Measurements from ENCODE around the gene METTL23. TPM values are rescaled to one million over a fixed set of nuclear protein-coding genes. Genes with fewer than 3 reads are reported as not detected.
"Not testable (repeated sequence)": the region's sequence is repeated elsewhere in the genome, so short reads cannot be mapped to it uniquely, and the experiment has no call there.

The METTL23 gene
- total and polyA plus RNA-seq, 12 donors: 18.0 to 41.8 (median 24.7) TPM

GRCh38 chr17:76725580-76726230 lies 934 bp upstream of the METTL23 start:
- 1 to 2% methylated on average over 38 of the region's 38 CpGs for WGBS, 2 donors
- intact Hi-C loops (cut with DNase I): loop anchor here in 2 of 10 donors (10.0 kb wide), 2 partner anchors 51 to 181 kb away; partner anchors contain the start of gene PRCD (in 1 of the 2)
- peaks cover 13 to 80% (median 70%) of the 10 kb centered on the region in 9 donors for H3K4me1 ChIP-seq

GRCh38 chr17:76726231-76726775 lies 336 bp upstream of the METTL23 start, which contains the start of gene JMJD6:
TSS of gene JMJD6 (minus strand) at chr17:76726606. CDS start at chr17:76726475, 131 bp downstream.
- Histone ChIP-seq H3K4me3 (peak within 1 kb of the TSS; percentile 72 to 100 (median 88)), H3K4me1 (peaks cover 13 to 78% (median 64%) of the 10 kb centered on the region in 9 donors), H3K9me3 (no peaks in the 10 kb centered on the region), H3K36me3 (peaks cover 0 to 62% (median 36%) of the 10 kb centered on the region in 9 donors), H3K27ac (peak within 1 kb of the TSS; percentile 96 to 100 (median 99)), H3K27me3 (no peaks in the 10 kb centered on the region)
- no peak for TF ChIP-seq CTCF (IDR thresholded peaks at IDR 0.05)
- intact Hi-C loops (cut with DNase I): loop anchor here in 2 of 10 donors (10.0 kb wide), 2 partner anchors 52 to 182 kb away; partner anchors contain the start of gene PRCD (in 1 of the 2)
- WGBS, 2 donors: 0% methylated on average over 60 of the region's 60 CpGs
- ATAC-seq (peak; percentile 93 to 97 (median 95)), DNase-seq (peak; percentile 96 to 97)

More at GRCh38 chr17:76725580-76726230, 934 bp upstream of the METTL23 start:
- no peaks in the 10 kb centered on the region for H3K27me3 ChIP-seq
- peak; percentile 80 to 85 for DNase-seq
- H3K36me3 ChIP-seq: peaks cover 0 to 63% (median 42%) of the 10 kb centered on the region in 9 donors
- no peak for TF ChIP-seq CTCF (IDR thresholded peaks at IDR 0.05)
- H3K4me3 ChIP-seq: peak overlapping the region; percentile 72 to 100 (median 88)
- H3K9me3 ChIP-seq: no peaks in the 10 kb centered on the region
- ATAC-seq: peak; percentile 42 to 67 (median 58)
- H3K27ac ChIP-seq: peak overlapping the region; percentile 96 to 100 (median 99)

- intact Hi-C loops (cut with DNase I): loop anchor here in 2 of 10 donors (10.0 kb wide), 2 partner anchors 53 to 183 kb away; partner anchors contain the start of gene PRCD (in 1 of the 2)
- Histone ChIP-seq H3K4me1 (peaks cover 13 to 79% (median 62%) of the 10 kb centered on the region in 9 donors), H3K27ac (peak overlapping the region in 9 of 10 donors; percentile 96 to 100 (median 99)), H3K9me3 (no peaks in the 10 kb centered on the region), H3K36me3 (peaks cover 0 to 62% (median 25%) of the 10 kb centered on the region in 9 donors), H3K27me3 (no peaks in the 10 kb centered on the region), H3K4me3 (peak overlapping the region; percentile 72 to 100 (median 88))
- TF ChIP-seq CTCF (IDR thresholded peaks at IDR 0.05): no peak
- no peak for DNase-seq
- no peak for ATAC-seq
- WGBS, 2 donors: 63 to 68% methylated on average over 18 of the region's 18 CpGs
Measured at GRCh38 chr17:76727745-76728456, 1.3 kb downstream of the METTL23 start.

GRCh38 chr17:76731800-76732733 lies 5.4 kb downstream of the METTL23 start:
- DNase-seq: not testable (repeated sequence)

More at GRCh38 chr17:76731800-76732733, 5.4 kb downstream of the METTL23 start:
- Histone ChIP-seq H3K27ac (peak overlapping the region in 3 of 10 donors; percentile 12 to 99 (median 36)), H3K4me1 (peaks cover 15 to 82% (median 65%) of the 10 kb centered on the region in 9 donors), H3K36me3 (peaks cover 0 to 69% (median 40%) of the 10 kb centered on the region in 9 donors)
- H3K27me3 ChIP-seq; H3K9me3 ChIP-seq; H3K4me3 ChIP-seq; intact Hi-C loops (cut with DNase I); ATAC-seq: not testable (repeated sequence)
- 90 to 92% methylated on average over 13 of the region's 13 CpGs for WGBS, 2 donors
